ENCODE measurements around the gene P2RY2. TPM values are rescaled to one million over a fixed set of nuclear protein-coding genes. Genes with fewer than 3 reads are reported as not detected.

P2RY2 gene
- polyA plus RNA-seq, 3 donors: 2.8 to 24.1 (median 12.7) TPM

- Histone ChIP-seq H3K36me3 (replicated peaks in 1 of 2; ENCODE audit: control insufficient read depth in 1 of 2, insufficient read depth in 2 of 2, low read length in 2 of 2) (no peaks in the 10 kb centered on the region), H3K4me3 (replicated peaks in 1 of 3; ENCODE audit: low read depth in 2 of 3, low read length in 3 of 3) (no peak overlapping the region), H3K9ac (ENCODE audit: insufficient read depth, low read length, poor library complexity, severe bottlenecking) (no peak overlapping the region), H3K79me2 (ENCODE audit: insufficient read depth, low read length) (no peaks in the 10 kb centered on the region), H4K20me1 (ENCODE audit: insufficient read depth, low read length) (no peaks in the 10 kb centered on the region), H3K27ac (ENCODE audit: low read depth in 1 of 2, low read length in 2 of 2) (no peak overlapping the region), H3K4me2 (replicated peaks; ENCODE audit: extremely low read depth, low read length, poor library complexity, severe bottlenecking) (no peak overlapping the region), H3K4me1 (ENCODE audit: control insufficient read depth in 1 of 2, insufficient read depth in 2 of 2, low read length in 2 of 2) (peaks cover 7 to 9% of the 10 kb centered on the region in 2 donors), H3K27me3 (ENCODE audit: control insufficient read depth in 2 of 2, insufficient read depth in 2 of 2, low read length in 2 of 2) (no peaks in the 10 kb centered on the region), H2AFZ (ENCODE audit: insufficient read depth, low read depth, low read length, poor library complexity, severe bottlenecking) (no peak overlapping the region), H3K9me3 (replicated peaks in 1 of 2; ENCODE audit: control insufficient read depth in 1 of 2, insufficient read depth in 1 of 2, low read length in 2 of 2) (no peaks in the 10 kb centered on the region)
- Mint-ChIP-seq H3K9me3 (peaks cover 0 to 3% (median 0%) of the 10 kb centered on the region in 7 donors), H3K4me1 (peaks cover 22% of the 10 kb centered on the region), H3K27me3 (ENCODE audit: low read depth in 3 of 3) (peaks cover 0 to 4% (median 4%) of the 10 kb centered on the region in 3 donors), H3K27ac (peak overlapping the region in 1 of 7 donors; percentile 44), H3K4me3 (no peak overlapping the region), H3K36me3 (no peaks in the 10 kb centered on the region)
- 100% methylated on average over 2 of the region's 5 CpGs for WGBS (ENCODE audit: insufficient coverage)
- TF ChIP-seq CTCF (IDR thresholded peaks at IDR 0.05): no peak
- intact Hi-C loops (cut with micrococcal nuclease): loop anchor here (5.0 to 10.0 kb wide), 4 partner anchors 254 to 492 kb away; no protein-coding TSS in a partner anchor
- no peak for DNase-seq
These were observed 41.8 kb upstream of the P2RY2 start for GRCh38 chr11:73176145-73176873.

GRCh38 chr11:73176874-73177155, 41.3 kb upstream of the P2RY2 start:
- H3K9me3 ChIP-seq (replicated peaks in 1 of 2; ENCODE audit: control insufficient read depth in 1 of 2, insufficient read depth in 1 of 2, low read length in 2 of 2): no peaks in the 10 kb centered on the region
- H3K79me2 ChIP-seq (ENCODE audit: insufficient read depth, low read length): no peaks in the 10 kb centered on the region
- H3K4me3 ChIP-seq (replicated peaks in 1 of 3; ENCODE audit: low read depth in 2 of 3, low read length in 3 of 3): no peak overlapping the region
- no peaks in the 10 kb centered on the region for H4K20me1 ChIP-seq (ENCODE audit: insufficient read depth, low read length)
- H3K36me3 Mint-ChIP-seq: no peaks in the 10 kb centered on the region
- H3K4me1 Mint-ChIP-seq: peaks cover 17% of the 10 kb centered on the region
- no peak overlapping the region for H2AFZ ChIP-seq (ENCODE audit: insufficient read depth, low read depth, low read length, poor library complexity, severe bottlenecking)
- H3K9me3 Mint-ChIP-seq: peaks cover 0 to 3% (median 0%) of the 10 kb centered on the region in 7 donors
- H3K27me3 Mint-ChIP-seq (ENCODE audit: low read depth in 3 of 3): peaks cover 0 to 4% (median 4%) of the 10 kb centered on the region in 3 donors
- no peaks in the 10 kb centered on the region for H3K36me3 ChIP-seq (replicated peaks in 1 of 2; ENCODE audit: control insufficient read depth in 1 of 2, insufficient read depth in 2 of 2, low read length in 2 of 2)
- no peak for TF ChIP-seq CTCF (IDR thresholded peaks at IDR 0.05)
- no peaks in the 10 kb centered on the region for H3K27me3 ChIP-seq (ENCODE audit: control insufficient read depth in 2 of 2, insufficient read depth in 2 of 2, low read length in 2 of 2)
- no CpG with 5 or more reads among the region's 1 CpG for WGBS (ENCODE audit: insufficient coverage)
- H3K9ac ChIP-seq (ENCODE audit: insufficient read depth, low read length, poor library complexity, severe bottlenecking): no peak overlapping the region
- H3K4me1 ChIP-seq (ENCODE audit: control insufficient read depth in 1 of 2, insufficient read depth in 2 of 2, low read length in 2 of 2): peaks cover 7 to 9% of the 10 kb centered on the region in 2 donors
- intact Hi-C loops (cut with micrococcal nuclease): loop anchor here (5.0 to 10.0 kb wide), 4 partner anchors 255 to 492 kb away; no protein-coding TSS in a partner anchor
- no peak overlapping the region for H3K4me2 ChIP-seq (replicated peaks; ENCODE audit: extremely low read depth, low read length, poor library complexity, severe bottlenecking)
- H3K4me3 Mint-ChIP-seq: no peak overlapping the region
- peak overlapping the region in 1 of 7 donors; percentile 44 for H3K27ac Mint-ChIP-seq
- H3K27ac ChIP-seq (ENCODE audit: low read depth in 1 of 2, low read length in 2 of 2): no peak overlapping the region
- no peak for DNase-seq

All from CD14-positive monocyte (primary cell).